Measurements from ENCODE around the gene ITIH3.

DNA sequence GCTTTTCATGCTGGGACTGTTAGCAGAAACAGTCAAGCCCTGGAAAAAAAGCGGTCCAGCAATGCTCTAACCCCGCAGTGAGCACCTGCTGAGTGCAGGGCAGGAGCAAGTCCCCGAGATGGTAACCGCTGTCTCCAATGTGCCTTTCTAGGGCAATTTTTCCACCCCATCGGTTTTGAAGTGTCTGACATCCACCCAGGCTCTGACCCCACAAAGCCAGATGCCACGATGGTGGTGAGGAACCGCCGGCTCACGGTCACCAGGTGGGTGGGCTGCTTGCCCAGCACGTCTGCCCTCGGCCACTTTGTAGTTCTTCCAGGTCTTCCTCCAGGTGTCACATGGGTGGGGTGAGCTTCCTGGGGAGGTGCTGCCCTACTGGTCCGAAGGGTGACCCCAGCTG lies 3.2 kb upstream of the ITIH3 start:
- TF ChIP-seq, protein P1, sequence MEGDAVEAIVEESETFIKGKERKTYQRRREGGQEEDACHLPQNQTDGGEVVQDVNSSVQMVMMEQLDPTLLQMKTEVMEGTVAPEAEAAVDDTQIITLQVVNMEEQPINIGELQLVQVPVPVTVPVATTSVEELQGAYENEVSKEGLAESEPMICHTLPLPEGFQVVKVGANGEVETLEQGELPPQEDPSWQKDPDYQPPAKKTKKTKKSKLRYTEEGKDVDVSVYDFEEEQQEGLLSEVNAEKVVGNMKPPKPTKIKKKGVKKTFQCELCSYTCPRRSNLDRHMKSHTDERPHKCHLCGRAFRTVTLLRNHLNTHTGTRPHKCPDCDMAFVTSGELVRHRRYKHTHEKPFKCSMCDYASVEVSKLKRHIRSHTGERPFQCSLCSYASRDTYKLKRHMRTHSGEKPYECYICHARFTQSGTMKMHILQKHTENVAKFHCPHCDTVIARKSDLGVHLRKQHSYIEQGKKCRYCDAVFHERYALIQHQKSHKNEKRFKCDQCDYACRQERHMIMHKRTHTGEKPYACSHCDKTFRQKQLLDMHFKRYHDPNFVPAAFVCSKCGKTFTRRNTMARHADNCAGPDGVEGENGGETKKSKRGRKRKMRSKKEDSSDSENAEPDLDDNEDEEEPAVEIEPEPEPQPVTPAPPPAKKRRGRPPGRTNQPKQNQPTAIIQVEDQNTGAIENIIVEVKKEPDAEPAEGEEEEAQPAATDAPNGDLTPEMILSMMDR (IDR thresholded peaks at IDR 0.05; ENCODE audit: poor library complexity): no peak
- TF ChIP-seq EZH2 (IDR thresholded peaks at IDR 0.05; ENCODE audit: borderline replicate concordance) (no peak), EZH2phosphoT487 (IDR thresholded peaks at IDR 0.05; ENCODE audit: low read depth, severe bottlenecking, unreplicated experiment) (no peak)
